ENCODE data around the gene CFAP299.

The CFAP299 gene

GRCh38 chr4:80407246-80407645 lies 71.7 kb downstream of the CFAP299 start:
- TF ChIP-seq, protein P1, sequence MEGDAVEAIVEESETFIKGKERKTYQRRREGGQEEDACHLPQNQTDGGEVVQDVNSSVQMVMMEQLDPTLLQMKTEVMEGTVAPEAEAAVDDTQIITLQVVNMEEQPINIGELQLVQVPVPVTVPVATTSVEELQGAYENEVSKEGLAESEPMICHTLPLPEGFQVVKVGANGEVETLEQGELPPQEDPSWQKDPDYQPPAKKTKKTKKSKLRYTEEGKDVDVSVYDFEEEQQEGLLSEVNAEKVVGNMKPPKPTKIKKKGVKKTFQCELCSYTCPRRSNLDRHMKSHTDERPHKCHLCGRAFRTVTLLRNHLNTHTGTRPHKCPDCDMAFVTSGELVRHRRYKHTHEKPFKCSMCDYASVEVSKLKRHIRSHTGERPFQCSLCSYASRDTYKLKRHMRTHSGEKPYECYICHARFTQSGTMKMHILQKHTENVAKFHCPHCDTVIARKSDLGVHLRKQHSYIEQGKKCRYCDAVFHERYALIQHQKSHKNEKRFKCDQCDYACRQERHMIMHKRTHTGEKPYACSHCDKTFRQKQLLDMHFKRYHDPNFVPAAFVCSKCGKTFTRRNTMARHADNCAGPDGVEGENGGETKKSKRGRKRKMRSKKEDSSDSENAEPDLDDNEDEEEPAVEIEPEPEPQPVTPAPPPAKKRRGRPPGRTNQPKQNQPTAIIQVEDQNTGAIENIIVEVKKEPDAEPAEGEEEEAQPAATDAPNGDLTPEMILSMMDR (IDR thresholded peaks at IDR 0.05): no peak

DNA sequence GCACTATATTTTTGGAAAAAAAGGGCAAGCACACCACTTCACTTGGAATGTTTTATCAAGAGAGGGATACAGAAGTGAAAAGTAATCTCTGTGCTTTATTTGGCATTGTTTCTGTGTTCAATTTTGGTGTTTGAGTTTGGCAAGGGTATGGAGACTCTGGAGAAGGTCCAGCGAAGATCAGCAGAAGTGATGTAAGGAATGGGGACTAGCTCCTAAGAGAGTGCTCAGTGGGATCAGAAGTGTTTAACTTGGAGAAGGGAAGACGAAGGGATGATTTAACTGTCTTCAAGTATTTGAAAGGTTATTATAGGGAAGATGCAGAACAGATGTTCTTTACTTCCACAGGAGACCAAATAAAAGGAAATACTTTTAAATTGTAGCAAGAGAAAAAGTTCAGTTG lies 74.3 kb downstream of the CFAP299 start:
- TF ChIP-seq, protein P1 (IDR thresholded peaks at IDR 0.05): no peak

DNA sequence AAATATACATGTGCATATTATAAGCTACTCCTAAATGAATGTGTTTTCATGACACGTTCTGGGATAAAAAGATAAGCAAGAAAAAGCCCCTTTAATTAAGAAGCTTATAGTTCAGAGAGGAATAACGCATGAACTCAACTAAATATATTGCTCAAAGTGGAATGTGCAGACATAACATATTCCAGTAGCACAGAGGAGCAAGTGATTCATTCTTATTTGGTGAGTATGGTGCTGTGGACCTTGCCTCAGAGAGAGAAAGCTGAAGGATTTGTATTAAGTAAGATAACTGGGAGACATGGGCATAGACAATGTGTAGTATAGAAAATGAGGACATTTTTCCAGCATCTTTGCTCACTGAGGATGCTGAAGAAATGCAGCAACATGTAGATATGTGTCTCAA lies 76.8 kb downstream of the CFAP299 start:
- TF ChIP-seq, protein P1 (IDR thresholded peaks at IDR 0.05): no peak

DNA sequence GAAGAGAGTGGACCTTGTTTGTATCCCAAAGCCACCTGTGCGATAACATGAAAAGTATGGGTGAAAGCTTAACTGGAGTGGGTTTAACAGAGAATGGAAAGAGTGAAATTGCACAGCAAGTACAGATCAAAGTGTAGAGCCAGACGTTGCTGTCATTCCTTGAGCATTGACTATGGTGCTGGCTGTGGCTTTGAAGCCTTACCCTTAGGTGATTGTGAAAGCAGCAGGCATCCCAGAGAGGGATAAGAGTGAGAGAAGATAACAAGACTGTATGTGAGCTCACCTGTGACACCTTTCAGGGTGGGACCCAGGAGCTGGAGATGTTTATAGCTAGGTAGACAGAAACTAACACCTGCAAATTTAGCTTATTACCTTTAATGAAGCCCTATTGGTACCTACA lies 77.6 kb downstream of the CFAP299 start:
- TF ChIP-seq, protein P1 (IDR thresholded peaks at IDR 0.05): no peak

GRCh38 chr4:80417019-80417418 lies 81.5 kb downstream of the CFAP299 start:
- TF ChIP-seq, protein P1 (IDR thresholded peaks at IDR 0.05): no peak

- TF ChIP-seq, protein P1 (IDR thresholded peaks at IDR 0.05): no peak
Observed at GRCh38 chr4:80419946-80420345, 84.4 kb downstream of the CFAP299 start.

DNA sequence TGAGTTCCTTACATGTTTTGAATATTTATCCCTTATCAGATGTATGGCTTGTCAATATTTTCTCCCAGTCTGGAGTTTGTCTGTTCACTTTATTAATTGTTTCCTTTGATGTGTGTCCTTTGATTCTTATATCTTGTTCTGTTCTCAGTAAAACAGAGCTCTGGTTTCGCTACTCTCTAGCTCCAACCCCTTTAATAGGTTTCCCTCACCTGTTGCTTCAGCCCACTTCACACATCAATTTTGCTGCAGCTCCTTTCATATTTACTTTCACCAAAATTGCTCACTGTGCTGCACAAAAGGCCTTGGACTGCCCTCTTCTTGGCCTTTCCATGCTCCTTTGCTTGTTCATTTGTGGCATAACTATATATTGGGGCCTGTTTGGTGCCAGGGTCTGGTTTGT lies 85.1 kb downstream of the CFAP299 start:
- TF ChIP-seq, protein P1 (IDR thresholded peaks at IDR 0.05): no peak

GRCh38 chr4:80422727-80423404 lies 87.3 kb downstream of the CFAP299 start:
- TF ChIP-seq, protein P1 (IDR thresholded peaks at IDR 0.05): no peak
